CD4-positive, alpha-beta T cell (primary cell): ENCODE results near the gene ARFIP1. TPM values are rescaled to one million over a fixed set of nuclear protein-coding genes. Genes with fewer than 3 reads are reported as not detected.
"Not testable (repeated sequence)": the region's sequence is repeated elsewhere in the genome, so short reads cannot be mapped to it uniquely, and the experiment has no call there.

Source experiments
- ATAC-seq: fragments of 200-7000 bp; cut with Tn5 transposase; one replicate; pipeline ENCODE4 v1.10.0; 2022; ENCODE audit warnings: mild to moderate bottlenecking; ENCODE audit not compliant: poor library complexity
- CTCF ChIA-PET: fragments of 350-600 bp; sonication (Branson Sonifier 250); formaldehyde crosslinking; loops from one replicate; lab custom pipeline; 2021; ENCODE audit warnings: antibody characterized with exemption, inconsistent platforms; lab: Charles Lee
- POLR2A ChIA-PET: fragments of 350-600 bp; sonication (Branson Sonifier 250); formaldehyde crosslinking; loops from one replicate; lab custom pipeline; 2021; ENCODE audit warnings: antibody characterized with exemption, inconsistent platforms; lab: Charles Lee
- DNase-seq, 14 experiments: peaks; one replicate each; pipeline ENCODE4 v3.0.0-alpha.2; 2013 to 2020; ENCODE audit warnings: mixed read lengths in 2 of 14
- H3K27ac ChIP-seq, 2 donors: one replicate each; pipeline versions ENCODE4 v1.5.1 to v1.7.0; 2013; ENCODE audit warnings: low read length in 2 of 2, low read depth in 1 of 2, mild to moderate bottlenecking in 1 of 2
- H3K27me3 ChIP-seq, 2 experiments: 1 replicate in 1 of 2; 2 replicates in 1 of 2; pipeline versions ENCODE4 v1.6.1 to v1.7.0; 2013; ENCODE audit warnings: low read length in 2 of 2, control low read depth in 1 of 2, mild to moderate bottlenecking in 1 of 2, moderate library complexity in 1 of 2; ENCODE audit not compliant: insufficient read depth in 2 of 2, control insufficient read depth in 1 of 2
- H3K36me3 ChIP-seq: one replicate; pipeline ENCODE4 v1.6.1; 2013; ENCODE audit warnings: low read length, control low read depth; ENCODE audit not compliant: insufficient read depth
- H3K4me1 ChIP-seq: one replicate; pipeline ENCODE4 v1.6.1; 2013; ENCODE audit warnings: low read length, control low read depth; ENCODE audit not compliant: insufficient read depth
- H3K4me3 ChIP-seq: one replicate; pipeline ENCODE4 v1.5.1; 2013; ENCODE audit warnings: mild to moderate bottlenecking, low read length, moderate library complexity
- H3K9me3 ChIP-seq, 2 experiments: 1 replicate in 1 of 2; 2 replicates in 1 of 2; pipeline versions ENCODE4 v1.6.1 to v1.7.0; 2013; ENCODE audit warnings: low read length in 2 of 2, mild to moderate bottlenecking in 2 of 2, control low read depth in 1 of 2, moderate library complexity in 1 of 2; ENCODE audit not compliant: control insufficient read depth in 1 of 2, insufficient read depth in 1 of 2
- H3K27ac Mint-ChIP-seq: one replicate; pipeline ENCODE4 v1.8.0; 2020; ENCODE audit warnings: mixed read lengths
- H3K27me3 Mint-ChIP-seq: one replicate; pipeline ENCODE4 v1.8.0; 2021; ENCODE audit warnings: mixed read lengths
- H3K36me3 Mint-ChIP-seq: one replicate; pipeline ENCODE4 v1.8.0; 2021; ENCODE audit warnings: low read depth, mixed read lengths
- H3K4me1 Mint-ChIP-seq: one replicate; pipeline ENCODE4 v1.8.0; 2021; ENCODE audit warnings: low read depth, mixed read lengths
- H3K4me3 Mint-ChIP-seq: one replicate; pipeline ENCODE4 v1.8.0; 2020; ENCODE audit warnings: mild to moderate bottlenecking, mixed read lengths
- H3K9me3 Mint-ChIP-seq: one replicate; pipeline ENCODE4 v1.8.0; 2020; ENCODE audit warnings: mixed read lengths
- CTCF ChIP-seq: fragments of 200-600 bp; IDR thresholded peaks from one replicate; pipeline ENCODE4 v1.8.0; 2022; ENCODE audit warnings: antibody characterized with exemption, mild to moderate bottlenecking
- intact Hi-C, 2 experiments: fragments of 100-400 bp; cut with DNase I in 1 of 2; cut with micrococcal nuclease in 1 of 2; formaldehyde crosslinking; loops; one replicate each; pipeline versions ENCODE4 v1.15.1 to v1.9.0; 2023 to 2025; cut with DNase I, micrococcal nuclease
- total RNA-seq, 174 experiments: library from RNA in 2 of 174; stranded (reverse) in 2 of 174; gene quantifications; one replicate each; pipeline ENCODE4 v1.2.3 and lab custom pipeline; 2021 to 2026

The ARFIP1 gene
- total RNA-seq, 2 experiments from 2014 or later = 2.6 to 3.0 TPM

- ATAC-seq = no peak
- CTCF ChIA-PET = no interaction called here
Observed at GRCh38 chr4:152862608-152863007, 82.9 kb downstream of the ARFIP1 start.

GRCh38 chr4:152864361-152864760, 84.6 kb downstream of the ARFIP1 start:
- ChIA-PET CTCF (no interaction called here), POLR2A (no interaction called here)
- TF ChIP-seq CTCF = no peak
- H3K9me3 ChIP-seq = no peaks in the 10 kb centered on the region
- Mint-ChIP-seq H3K27ac (no peak overlapping the region), H3K4me1 (no peaks in the 10 kb centered on the region), H3K4me3 (no peak overlapping the region), H3K9me3 (no peaks in the 10 kb centered on the region), H3K36me3 (peaks cover 17% of the 10 kb centered on the region), H3K27me3 (no peaks in the 10 kb centered on the region)
- intact Hi-C loops = no loop called here
- H3K27ac ChIP-seq = no peak overlapping the region
- H3K27me3 ChIP-seq = no peaks in the 10 kb centered on the region
- H3K4me3 ChIP-seq = no peak overlapping the region
- H3K4me1 ChIP-seq = no peaks in the 10 kb centered on the region
- ATAC-seq (no peak), DNase-seq (no peak)
- peaks cover 5% of the 10 kb centered on the region for H3K36me3 ChIP-seq

More at GRCh38 chr4:152862608-152863007, 82.9 kb downstream of the ARFIP1 start:
- H3K4me3 ChIP-seq = no peak overlapping the region
- POLR2A ChIA-PET = interaction anchor here (0.6 kb wide), 1 partner anchor 705 kb away, joined by 4 read pairs; no protein-coding TSS in a partner anchor
- no peaks in the 10 kb centered on the region for H3K27me3 ChIP-seq
- no peak for TF ChIP-seq CTCF
- Mint-ChIP-seq H3K27me3 (no peaks in the 10 kb centered on the region), H3K4me1 (no peaks in the 10 kb centered on the region), H3K36me3 (peaks cover 16% of the 10 kb centered on the region), H3K27ac (no peak overlapping the region), H3K4me3 (no peak overlapping the region), H3K9me3 (no peaks in the 10 kb centered on the region)
- H3K36me3 ChIP-seq = peaks cover 5% of the 10 kb centered on the region
- intact Hi-C loops = no loop called here
- no peaks in the 10 kb centered on the region for H3K9me3 ChIP-seq
- no peaks in the 10 kb centered on the region for H3K4me1 ChIP-seq
- no peak overlapping the region for H3K27ac ChIP-seq
- DNase-seq = no peak

GRCh38 chr4:152866432-152866993, 86.8 kb downstream of the ARFIP1 start:
- H3K4me3 ChIP-seq, DNase-seq, H3K36me3 ChIP-seq, intact Hi-C loops, H3K27me3 ChIP-seq, H3K4me1 Mint-ChIP-seq, H3K9me3 Mint-ChIP-seq, H3K27ac Mint-ChIP-seq, H3K4me1 ChIP-seq, POLR2A ChIA-PET, H3K9me3 ChIP-seq, H3K4me3 Mint-ChIP-seq, CTCF ChIA-PET, H3K27me3 Mint-ChIP-seq, H3K27ac ChIP-seq, ATAC-seq: not testable (repeated sequence)
- H3K36me3 Mint-ChIP-seq = peaks cover 23% of the 10 kb centered on the region

- POLR2A ChIA-PET = no interaction called here
- CTCF ChIA-PET = no interaction called here
- no peaks in the 10 kb centered on the region for H3K9me3 ChIP-seq
- H3K4me1 Mint-ChIP-seq = no peaks in the 10 kb centered on the region
- no peak for ATAC-seq
- H3K4me1 ChIP-seq = no peaks in the 10 kb centered on the region
- no peaks in the 10 kb centered on the region for H3K27me3 Mint-ChIP-seq
- H3K4me3 ChIP-seq = no peak overlapping the region
- H3K27me3 ChIP-seq = no peaks in the 10 kb centered on the region
- no peak for DNase-seq
- no peak overlapping the region for H3K4me3 Mint-ChIP-seq
- no peak overlapping the region for H3K27ac Mint-ChIP-seq
- no peaks in the 10 kb centered on the region for H3K36me3 ChIP-seq
- H3K9me3 Mint-ChIP-seq = no peaks in the 10 kb centered on the region
- peaks cover 48% of the 10 kb centered on the region for H3K36me3 Mint-ChIP-seq
- no peak overlapping the region for H3K27ac ChIP-seq
- intact Hi-C loops = no loop called here
- no peak for TF ChIP-seq CTCF
Observed at GRCh38 chr4:152870606-152871005, 90.9 kb downstream of the ARFIP1 start.
